Suprapubic skin (tissue), 4 donors: ENCODE data around the gene CDKN2B. TPM values are rescaled to one million over a fixed set of nuclear protein-coding genes. Genes with fewer than 3 reads are reported as not detected.
A peak's percentile ranks its signal among the peaks of the same experiment; 100 is the strongest.

ENCODE experiments used
- DNase-seq, 2 donors: peaks; one replicate each; pipeline ENCODE4 v3.0.0-alpha.2; 2019; ENCODE audit warnings: low spot score in 2 of 2
- H3K27ac ChIP-seq: fragments of 200-600 bp; sonication (generic); one replicate; pipeline ENCODE4 v1.5.1; 2019
- H3K27me3 ChIP-seq: fragments of 200-600 bp; sonication (generic); one replicate; pipeline ENCODE4 v1.5.1; 2019
- H3K36me3 ChIP-seq: fragments of 200-600 bp; sonication (generic); one replicate; pipeline ENCODE4 v1.5.1; 2019
- H3K4me1 ChIP-seq: fragments of 200-600 bp; sonication (generic); one replicate; pipeline ENCODE4 v1.5.1; 2019
- H3K4me3 ChIP-seq: fragments of 200-600 bp; sonication (generic); one replicate; pipeline ENCODE4 v1.5.1; 2019; ENCODE audit warnings: mild to moderate bottlenecking
- H3K9me3 ChIP-seq: fragments of 200-600 bp; sonication (generic); one replicate; pipeline ENCODE4 v1.5.1; 2019
- CTCF ChIP-seq, 2 donors: fragments of 200-600 bp in 1 of 2; fragments of 450-650 bp in 1 of 2; sonication (generic) in 1 of 2; IDR thresholded peaks; one replicate each; pipeline ENCODE4 v1.5.1; 2016 to 2019; ENCODE audit warnings: antibody characterized with exemption in 2 of 2, mild to moderate bottlenecking in 1 of 2, moderate library complexity in 1 of 2
- EP300 ChIP-seq: sonication (generic); formaldehyde crosslinking; IDR thresholded peaks from one replicate; pipeline ENCODE4 v1.6.1; 2017; ENCODE audit warnings: antibody characterized with exemption
- POLR2A ChIP-seq, 2 donors: fragments of 450-650 bp; IDR thresholded peaks; one replicate each; pipeline ENCODE4 v1.6.1; 2017; ENCODE audit warnings: antibody characterized with exemption in 2 of 2, mild to moderate bottlenecking in 2 of 2, moderate library complexity in 2 of 2
- POLR2AphosphoS5 ChIP-seq, 3 donors: sonication (generic); formaldehyde crosslinking; IDR thresholded peaks; one replicate each; pipeline ENCODE4 v1.6.1; 2017; ENCODE audit warnings: antibody characterized with exemption in 3 of 3
- WGBS: methylation state at CpG from one replicate; pipeline ENCODE4 v1.1.5; 2018; 5-methylcytosine and 5-hydroxymethylcytosine counted together
- total RNA-seq, 4 donors: library from RNA; depleted of rRNA; stranded (reverse); fragments of >200 nt; gene quantifications; one replicate each; pipeline ENCODE4 v1.1.0, GENCODE V29; 2016

The CDKN2B gene
- total RNA-seq, 4 donors from 2014 or later, result 38.8 to 59.9 (median 51.9) TPM

DNA sequence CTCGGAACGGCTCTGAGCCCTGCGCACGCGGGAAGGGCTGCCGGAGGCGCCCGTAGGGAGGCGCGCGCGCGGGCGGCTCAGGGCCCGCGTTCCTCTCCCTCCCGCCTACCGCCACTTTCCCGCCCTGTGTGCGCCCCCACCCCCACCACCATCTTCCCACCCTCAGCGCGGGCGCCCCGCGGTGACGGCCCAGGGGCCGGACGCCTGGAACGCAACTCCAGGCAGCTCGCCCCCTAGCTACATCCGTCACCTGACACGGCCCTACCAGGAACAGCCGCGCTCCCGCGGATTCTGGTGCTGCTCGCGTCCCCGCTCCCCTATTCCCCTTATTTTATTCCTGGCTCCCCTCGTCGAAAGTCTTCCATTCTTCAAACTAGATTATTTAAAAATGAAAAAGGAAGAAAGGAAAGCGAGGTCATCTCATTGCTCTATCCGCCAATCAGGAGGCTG, 14.5 kb downstream of the CDKN2B start, which contains the start of gene CDKN2B-AS1:
Gene CDKN2B-AS1 (plus strand): TSS at position 236 of the 450 bp plus-strand sequence.
- TF ChIP-seq POLR2AphosphoS5 (IDR thresholded peaks at IDR 0.05) (no peak), CTCF (IDR thresholded peaks at IDR 0.05) (no peak), POLR2A (IDR thresholded peaks at IDR 0.05) (no peak), EP300 (no peak)

GRCh38 chr9:21993893-21994555, 15.1 kb downstream of the CDKN2B start, which contains the start of gene CDKN2A:
Gene CDKN2A (minus strand): TSS chr9:21994392.
- Histone ChIP-seq H3K4me3 (peak within 1 kb of the TSS; percentile 76), H3K36me3 (no peaks in the 10 kb centered on the region), H3K4me1 (peaks cover 10% of the 10 kb centered on the region), H3K9me3 (no peaks in the 10 kb centered on the region), H3K27me3 (peaks cover 46% of the 10 kb centered on the region), H3K27ac (peak within 1 kb of the TSS; percentile 72)
- DNase-seq, result no peak
- no peak for TF ChIP-seq CTCF (IDR thresholded peaks at IDR 0.05)
- TF ChIP-seq POLR2A (IDR thresholded peaks at IDR 0.05), result no peak
- no peak for TF ChIP-seq POLR2AphosphoS5 (IDR thresholded peaks at IDR 0.05)
- no peak for TF ChIP-seq EP300
- 25% methylated on average over 15 of the region's 53 CpGs for WGBS

More for the DNA sequence above, 14.5 kb downstream of the CDKN2B start, which contains the start of gene CDKN2B-AS1:
- 0% methylated on average over 14 of the region's 43 CpGs for WGBS
- H3K27me3 ChIP-seq, result peaks cover 41% of the 10 kb centered on the region
- no peaks in the 10 kb centered on the region for H3K9me3 ChIP-seq
- no peak for DNase-seq
- no peaks in the 10 kb centered on the region for H3K36me3 ChIP-seq
- H3K4me3 ChIP-seq, result peak within 1 kb of the TSS; percentile 76
- peaks cover 10% of the 10 kb centered on the region for H3K4me1 ChIP-seq
- H3K27ac ChIP-seq, result peak within 1 kb of the TSS; percentile 72

GRCh38 chr9:21993007-21993406, 16.1 kb downstream of the CDKN2B start:
- Histone ChIP-seq H3K4me3 (no peak overlapping the region), H3K9me3 (no peaks in the 10 kb centered on the region), H3K4me1 (peaks cover 10% of the 10 kb centered on the region), H3K27ac (no peak overlapping the region), H3K27me3 (peaks cover 56% of the 10 kb centered on the region), H3K36me3 (no peaks in the 10 kb centered on the region)
- TF ChIP-seq EP300 (no peak), POLR2AphosphoS5 (IDR thresholded peaks at IDR 0.05) (no peak), CTCF (IDR thresholded peaks at IDR 0.05) (no peak), POLR2A (IDR thresholded peaks at IDR 0.05) (no peak)
- no peak for DNase-seq
- WGBS, result 96% methylated on average over 4 of the region's 4 CpGs

DNA sequence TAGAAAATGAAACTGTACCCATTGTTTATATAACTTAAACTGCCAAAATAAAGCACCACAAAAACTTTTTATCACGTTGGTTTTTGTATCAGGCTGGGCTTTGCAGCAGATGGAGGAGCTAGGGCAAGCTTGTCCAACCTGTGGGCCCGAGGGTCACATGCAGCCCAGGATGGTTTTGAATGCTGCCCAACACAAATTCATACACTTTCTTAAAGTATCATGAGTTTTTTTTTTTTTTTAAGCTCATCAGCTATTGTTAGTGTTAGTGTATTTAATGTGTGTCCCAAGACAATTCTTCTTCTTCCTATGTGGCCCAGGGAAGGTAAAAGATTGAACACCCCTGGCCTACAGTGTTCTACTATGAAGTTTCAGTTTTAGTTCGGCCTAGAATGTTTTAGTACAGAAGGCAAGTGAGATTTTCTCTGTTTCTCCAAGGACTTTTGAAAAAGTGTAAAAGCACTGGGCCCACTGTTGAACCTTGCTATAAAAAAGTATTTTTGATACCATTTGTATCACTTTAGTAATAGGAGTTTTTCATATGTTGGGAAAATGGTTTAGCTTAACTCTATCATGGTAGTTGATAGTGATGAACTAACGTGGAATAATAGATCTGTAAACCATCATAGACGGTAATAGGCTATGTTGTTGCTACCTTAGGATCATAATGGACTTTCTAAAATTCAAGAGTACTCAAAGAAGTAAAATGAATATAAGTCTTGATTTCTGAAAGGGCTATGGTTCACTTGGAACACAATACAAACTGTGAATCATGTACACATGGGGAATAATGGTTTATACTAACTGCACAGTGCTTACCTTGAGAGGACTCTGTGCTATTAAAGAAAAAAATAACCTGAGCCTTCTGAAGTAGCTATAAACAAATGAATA, 17.8 kb downstream of the CDKN2B start:
- no peak for DNase-seq
- no peaks in the 10 kb centered on the region for H3K9me3 ChIP-seq
- peaks cover 10% of the 10 kb centered on the region for H3K4me1 ChIP-seq
- H3K36me3 ChIP-seq, result no peaks in the 10 kb centered on the region
- TF ChIP-seq POLR2A (IDR thresholded peaks at IDR 0.05) (no peak), EP300 (no peak)
- no peak overlapping the region for H3K27ac ChIP-seq
- H3K27me3 ChIP-seq, result peaks cover 71% of the 10 kb centered on the region
- 90% methylated on average over 5 of the region's 5 CpGs for WGBS
- no peak overlapping the region for H3K4me3 ChIP-seq

- H3K27me3 ChIP-seq, result peaks cover 85% of the 10 kb centered on the region
- no peak overlapping the region for H3K27ac ChIP-seq
- 26% methylated on average over 35 of the region's 35 CpGs for WGBS
- no peak overlapping the region for H3K4me3 ChIP-seq
- no peak for DNase-seq
- no peaks in the 10 kb centered on the region for H3K36me3 ChIP-seq
- H3K9me3 ChIP-seq, result no peaks in the 10 kb centered on the region
- peaks cover 10% of the 10 kb centered on the region for H3K4me1 ChIP-seq
- TF ChIP-seq POLR2A (IDR thresholded peaks at IDR 0.05) (no peak), POLR2AphosphoS5 (IDR thresholded peaks at IDR 0.05) (no peak), EP300 (no peak), CTCF (IDR thresholded peaks at IDR 0.05) (no peak)
Observed at GRCh38 chr9:21989440-21990189, 19.5 kb downstream of the CDKN2B start.
